ENCODE data around the gene MX1. TPM values are rescaled to one million over a fixed set of nuclear protein-coding genes. Genes with fewer than 3 reads are reported as not detected.
A peak's percentile ranks its signal among the peaks of the same experiment; 100 is the strongest.
"Not testable (repeated sequence)": the region's sequence is repeated elsewhere in the genome, so short reads cannot be mapped to it uniquely, and the experiment has no call there.

MX1 gene
- polyA plus RNA-seq, 1 donor = 16.8 TPM

GRCh38 chr21:41420998-41421397 lies 5.0 kb upstream of the MX1 start:
- not testable (repeated sequence) for H3K36me3 ChIP-seq (ENCODE audit: control insufficient read depth, insufficient read depth, low read length); H3K4me1 ChIP-seq (ENCODE audit: control insufficient read depth, insufficient read depth, low read length); H3K4me3 ChIP-seq (ENCODE audit: low read length); H3K27me3 ChIP-seq (ENCODE audit: control insufficient read depth, insufficient read depth, low read length); DNase-seq; H3K9me3 ChIP-seq (ENCODE audit: control insufficient read depth, low read depth, low read length)
- peak overlapping the region; percentile 95 for H3K27ac ChIP-seq (ENCODE audit: low read length)
- WGBS (ENCODE audit: insufficient coverage, low lambda C conversion rate) = no CpG with 5 or more reads among the region's 8 CpGs

GRCh38 chr21:41422546-41423304 lies 3.3 kb upstream of the MX1 start:
- H3K4me3 ChIP-seq (ENCODE audit: low read length) = no peak overlapping the region
- WGBS (ENCODE audit: insufficient coverage, low lambda C conversion rate) = 100% methylated on average over 1 of the region's 19 CpGs
- no peaks in the 10 kb centered on the region for H3K9me3 ChIP-seq (ENCODE audit: control insufficient read depth, low read depth, low read length)
- H3K4me1 ChIP-seq (ENCODE audit: control insufficient read depth, insufficient read depth, low read length) = peaks cover 7% of the 10 kb centered on the region
- no peak for DNase-seq
- no peaks in the 10 kb centered on the region for H3K36me3 ChIP-seq (ENCODE audit: control insufficient read depth, insufficient read depth, low read length)
- H3K27me3 ChIP-seq (ENCODE audit: control insufficient read depth, insufficient read depth, low read length) = peaks cover 10% of the 10 kb centered on the region
- H3K27ac ChIP-seq (ENCODE audit: low read length) = no peak overlapping the region

GRCh38 chr21:41423305-41423636 lies 2.8 kb upstream of the MX1 start:
- not testable (repeated sequence) for H3K9me3 ChIP-seq (ENCODE audit: control insufficient read depth, low read depth, low read length); H3K4me3 ChIP-seq (ENCODE audit: low read length); H3K4me1 ChIP-seq (ENCODE audit: control insufficient read depth, insufficient read depth, low read length); H3K27ac ChIP-seq (ENCODE audit: low read length); DNase-seq; H3K36me3 ChIP-seq (ENCODE audit: control insufficient read depth, insufficient read depth, low read length)
- WGBS (ENCODE audit: insufficient coverage, low lambda C conversion rate) = no CpG with 5 or more reads among the region's 5 CpGs
- peaks cover 10% of the 10 kb centered on the region for H3K27me3 ChIP-seq (ENCODE audit: control insufficient read depth, insufficient read depth, low read length)

- 100% methylated on average over 1 of the region's 7 CpGs for WGBS (ENCODE audit: insufficient coverage, low lambda C conversion rate)
- Histone ChIP-seq H3K4me3 (ENCODE audit: low read length) (peak overlapping the region; percentile 87), H3K9me3 (ENCODE audit: control insufficient read depth, low read depth, low read length) (no peaks in the 10 kb centered on the region), H3K27ac (ENCODE audit: low read length) (no peak overlapping the region), H3K27me3 (ENCODE audit: control insufficient read depth, insufficient read depth, low read length) (peaks cover 10% of the 10 kb centered on the region), H3K36me3 (ENCODE audit: control insufficient read depth, insufficient read depth, low read length) (peaks cover 2% of the 10 kb centered on the region), H3K4me1 (ENCODE audit: control insufficient read depth, insufficient read depth, low read length) (peaks cover 7% of the 10 kb centered on the region)
- no peak for DNase-seq
Observed at GRCh38 chr21:41425588-41425953, 468 bp upstream of the MX1 start.

- Histone ChIP-seq H3K4me3 (ENCODE audit: low read length) (peak overlapping the region; percentile 87), H3K9me3 (ENCODE audit: control insufficient read depth, low read depth, low read length) (no peaks in the 10 kb centered on the region), H3K4me1 (ENCODE audit: control insufficient read depth, insufficient read depth, low read length) (peaks cover 7% of the 10 kb centered on the region), H3K27me3 (ENCODE audit: control insufficient read depth, insufficient read depth, low read length) (peaks cover 10% of the 10 kb centered on the region), H3K27ac (ENCODE audit: low read length) (no peak overlapping the region), H3K36me3 (ENCODE audit: control insufficient read depth, insufficient read depth, low read length) (peaks cover 2% of the 10 kb centered on the region)
- DNase-seq = peak in 1 of 2 donors; percentile 35
- WGBS (ENCODE audit: insufficient coverage, low lambda C conversion rate) = no CpG with 5 or more reads among the region's 41 CpGs
Observed at GRCh38 chr21:41426676-41427404, 801 bp downstream of the MX1 start.

- DNase-seq = no peak
- no peak overlapping the region for H3K4me3 ChIP-seq (ENCODE audit: low read length)
- WGBS (ENCODE audit: insufficient coverage, low lambda C conversion rate) = no CpG with 5 or more reads among the region's 8 CpGs
Observed at GRCh38 chr21:41427556-41427955, 1.5 kb downstream of the MX1 start.

GRCh38 chr21:41428311-41428710 lies 2.3 kb downstream of the MX1 start:
- H3K4me1 ChIP-seq (ENCODE audit: control insufficient read depth, insufficient read depth, low read length) = peaks cover 18% of the 10 kb centered on the region
- peaks cover 2% of the 10 kb centered on the region for H3K36me3 ChIP-seq (ENCODE audit: control insufficient read depth, insufficient read depth, low read length)
- WGBS (ENCODE audit: insufficient coverage, low lambda C conversion rate) = no CpG with 5 or more reads among the region's 8 CpGs
- H3K4me3 ChIP-seq (ENCODE audit: low read length) = no peak overlapping the region
- no peak overlapping the region for H3K27ac ChIP-seq (ENCODE audit: low read length)
- peaks cover 10% of the 10 kb centered on the region for H3K27me3 ChIP-seq (ENCODE audit: control insufficient read depth, insufficient read depth, low read length)
- no peak for DNase-seq
- no peaks in the 10 kb centered on the region for H3K9me3 ChIP-seq (ENCODE audit: control insufficient read depth, low read depth, low read length)

More at GRCh38 chr21:41427556-41427955, 1.5 kb downstream of the MX1 start:
- H3K4me1 ChIP-seq (ENCODE audit: control insufficient read depth, insufficient read depth, low read length) = peaks cover 14% of the 10 kb centered on the region
- H3K27me3 ChIP-seq (ENCODE audit: control insufficient read depth, insufficient read depth, low read length) = peaks cover 10% of the 10 kb centered on the region
- no peaks in the 10 kb centered on the region for H3K9me3 ChIP-seq (ENCODE audit: control insufficient read depth, low read depth, low read length)
- peaks cover 2% of the 10 kb centered on the region for H3K36me3 ChIP-seq (ENCODE audit: control insufficient read depth, insufficient read depth, low read length)
- H3K27ac ChIP-seq (ENCODE audit: low read length) = no peak overlapping the region

- Histone ChIP-seq H3K9me3 (ENCODE audit: control insufficient read depth, low read depth, low read length) (no peaks in the 10 kb centered on the region), H3K36me3 (ENCODE audit: control insufficient read depth, insufficient read depth, low read length) (peaks cover 2% of the 10 kb centered on the region), H3K27me3 (ENCODE audit: control insufficient read depth, insufficient read depth, low read length) (peaks cover 10% of the 10 kb centered on the region), H3K27ac (ENCODE audit: low read length) (no peak overlapping the region), H3K4me1 (ENCODE audit: control insufficient read depth, insufficient read depth, low read length) (peaks cover 21% of the 10 kb centered on the region), H3K4me3 (ENCODE audit: low read length) (no peak overlapping the region)
- no peak for DNase-seq
- WGBS (ENCODE audit: insufficient coverage, low lambda C conversion rate) = no CpG with 5 or more reads among the region's 6 CpGs
Observed at GRCh38 chr21:41428847-41429246, 2.8 kb downstream of the MX1 start.

- WGBS (ENCODE audit: insufficient coverage, low lambda C conversion rate) = no CpG with 5 or more reads among the region's 3 CpGs
- no peak for DNase-seq
Observed at GRCh38 chr21:41429305-41429704, 3.3 kb downstream of the MX1 start.

GRCh38 chr21:41429925-41430491 lies 4.0 kb downstream of the MX1 start:
- Histone ChIP-seq H3K9me3 (ENCODE audit: control insufficient read depth, low read depth, low read length) (peaks cover under 1% of the 10 kb centered on the region), H3K4me1 (ENCODE audit: control insufficient read depth, insufficient read depth, low read length) (peaks cover 21% of the 10 kb centered on the region), H3K27me3 (ENCODE audit: control insufficient read depth, insufficient read depth, low read length) (peaks cover 10% of the 10 kb centered on the region), H3K4me3 (ENCODE audit: low read length) (no peak overlapping the region), H3K36me3 (ENCODE audit: control insufficient read depth, insufficient read depth, low read length) (peaks cover 2% of the 10 kb centered on the region), H3K27ac (ENCODE audit: low read length) (no peak overlapping the region)
- DNase-seq = no peak
- WGBS (ENCODE audit: insufficient coverage, low lambda C conversion rate) = no CpG with 5 or more reads among the region's 9 CpGs

More at GRCh38 chr21:41429305-41429704, 3.3 kb downstream of the MX1 start:
- Histone ChIP-seq H3K4me1 (ENCODE audit: control insufficient read depth, insufficient read depth, low read length) (peaks cover 21% of the 10 kb centered on the region), H3K36me3 (ENCODE audit: control insufficient read depth, insufficient read depth, low read length) (peaks cover 2% of the 10 kb centered on the region), H3K27ac (ENCODE audit: low read length) (no peak overlapping the region), H3K27me3 (ENCODE audit: control insufficient read depth, insufficient read depth, low read length) (peaks cover 10% of the 10 kb centered on the region), H3K9me3 (ENCODE audit: control insufficient read depth, low read depth, low read length) (no peaks in the 10 kb centered on the region), H3K4me3 (ENCODE audit: low read length) (no peak overlapping the region)

Measured in large intestine (tissue), 3 donors.